Heart left ventricle (tissue), 13 donors: ENCODE measurements around the gene NR2F1-AS1.

Experiments used
- POLR2A ChIP-seq, 2 donors: fragments of 450-650 bp; IDR thresholded peaks; one replicate each; pipeline ENCODE4 v1.6.1; 2017; ENCODE audit warnings: antibody characterized with exemption in 2 of 2, mild to moderate bottlenecking in 2 of 2, moderate library complexity in 2 of 2
- TF ChIP-seq, protein P1 (sequence below), 12 donors: fragments of 200-600 bp; sonication (generic) in 4 of 12; IDR thresholded peaks; one replicate each; pipeline versions ENCODE4 v1.5.0 to v1.8.0; 2018 to 2022; ENCODE audit warnings: antibody characterized with exemption in 12 of 12, mild to moderate bottlenecking in 5 of 12
- donor health status: ischemic (EF 13 %, LVEDD 7.1; RV severe dilation, severe dysfunction).
- donor health status: DM: no; HTN: yes; CAD: no.
- donor health status: DM: no; HTN: no; CAD: no.
- donor health status: ischemic (EF 25% LVEDD 6.9; RV normal size, moderate dysfunction).
- donor health status: ischemic (EF 25% LVEDD 5.7; RV mildly dilated, moderate dysfunction).
- donor health status: ischemic (EF 35%, LVEDD 5.7; RV mildly dilated, moderate dysfunction).
- donor health status: nonischemic (EF 11% LVEDD 7.7; RV severe dilation, severe dysfunction).
- donor health status: DM: yes; HTN: yes; CAD: no.
- donor health status: PGD.
- donor health status: ischemic (EF 29% LVEDD 5.4; RV normal size, mild dysfunction).
- donor health status: nonischemic (EF 23%, LVEDD 6.1; RV moderate dilation, normal function).

DNA sequence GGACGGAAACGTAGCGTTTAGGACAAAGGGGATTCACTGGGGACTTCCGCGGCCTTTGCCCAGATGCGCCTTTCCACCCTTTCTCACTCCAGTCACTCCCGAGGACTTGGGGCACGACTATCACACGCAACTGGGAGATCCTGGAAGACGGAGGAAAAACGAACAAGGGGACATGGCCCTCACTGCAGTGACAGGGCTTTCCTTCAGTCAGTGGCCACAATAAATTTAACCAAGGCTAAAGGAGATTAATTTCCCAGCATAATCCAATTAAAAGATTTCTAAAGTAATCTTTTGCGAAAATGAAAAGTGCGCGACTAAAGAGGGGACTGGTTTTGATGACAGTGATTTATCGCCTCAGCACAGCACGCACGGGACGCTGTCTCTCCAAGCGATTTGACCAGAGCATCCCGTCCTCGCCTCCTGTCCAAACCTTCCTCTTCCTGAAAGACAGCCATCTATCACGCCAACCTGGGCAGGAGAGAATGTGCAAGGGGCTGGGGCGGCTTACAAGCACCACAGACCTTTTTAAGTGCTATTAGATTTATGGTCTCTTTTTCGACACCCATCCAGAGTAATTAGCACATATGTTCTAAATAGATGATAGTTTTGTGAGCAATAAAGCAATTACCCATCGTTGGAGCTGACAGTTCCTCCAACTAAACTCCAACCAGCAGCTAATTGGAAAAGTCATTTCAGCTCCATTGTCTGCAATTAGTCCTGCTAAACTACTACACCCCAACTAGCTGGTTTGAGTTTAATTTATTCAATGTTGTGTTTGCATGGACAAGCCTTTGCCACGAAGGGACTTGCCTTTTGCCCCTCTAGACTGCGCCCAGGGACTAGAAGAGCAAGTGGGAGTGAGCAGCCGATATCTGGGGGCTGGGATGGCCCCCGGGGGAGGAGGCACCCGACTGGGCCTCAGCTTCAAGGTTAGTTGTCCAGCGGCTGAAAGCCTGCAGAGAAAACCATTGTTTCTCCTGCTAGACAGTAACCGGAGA, 7.4 kb downstream of the NR2F1-AS1 start:
- TF ChIP-seq, protein P1, sequence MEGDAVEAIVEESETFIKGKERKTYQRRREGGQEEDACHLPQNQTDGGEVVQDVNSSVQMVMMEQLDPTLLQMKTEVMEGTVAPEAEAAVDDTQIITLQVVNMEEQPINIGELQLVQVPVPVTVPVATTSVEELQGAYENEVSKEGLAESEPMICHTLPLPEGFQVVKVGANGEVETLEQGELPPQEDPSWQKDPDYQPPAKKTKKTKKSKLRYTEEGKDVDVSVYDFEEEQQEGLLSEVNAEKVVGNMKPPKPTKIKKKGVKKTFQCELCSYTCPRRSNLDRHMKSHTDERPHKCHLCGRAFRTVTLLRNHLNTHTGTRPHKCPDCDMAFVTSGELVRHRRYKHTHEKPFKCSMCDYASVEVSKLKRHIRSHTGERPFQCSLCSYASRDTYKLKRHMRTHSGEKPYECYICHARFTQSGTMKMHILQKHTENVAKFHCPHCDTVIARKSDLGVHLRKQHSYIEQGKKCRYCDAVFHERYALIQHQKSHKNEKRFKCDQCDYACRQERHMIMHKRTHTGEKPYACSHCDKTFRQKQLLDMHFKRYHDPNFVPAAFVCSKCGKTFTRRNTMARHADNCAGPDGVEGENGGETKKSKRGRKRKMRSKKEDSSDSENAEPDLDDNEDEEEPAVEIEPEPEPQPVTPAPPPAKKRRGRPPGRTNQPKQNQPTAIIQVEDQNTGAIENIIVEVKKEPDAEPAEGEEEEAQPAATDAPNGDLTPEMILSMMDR (IDR thresholded peaks at IDR 0.05) = no peak
- TF ChIP-seq POLR2A (IDR thresholded peaks at IDR 0.05) = no peak
